ENCODE results near the gene TNNI3. TPM values are rescaled to one million over a fixed set of nuclear protein-coding genes. Genes with fewer than 3 reads are reported as not detected.
A peak's percentile ranks its signal among the peaks of the same experiment; 100 is the strongest.
"Not testable (repeated sequence)": the region's sequence is repeated elsewhere in the genome, so short reads cannot be mapped to it uniquely, and the experiment has no call there.

Gene TNNI3
- total RNA-seq, 1 experiment from 2014 or later = 15.0 TPM

DNA sequence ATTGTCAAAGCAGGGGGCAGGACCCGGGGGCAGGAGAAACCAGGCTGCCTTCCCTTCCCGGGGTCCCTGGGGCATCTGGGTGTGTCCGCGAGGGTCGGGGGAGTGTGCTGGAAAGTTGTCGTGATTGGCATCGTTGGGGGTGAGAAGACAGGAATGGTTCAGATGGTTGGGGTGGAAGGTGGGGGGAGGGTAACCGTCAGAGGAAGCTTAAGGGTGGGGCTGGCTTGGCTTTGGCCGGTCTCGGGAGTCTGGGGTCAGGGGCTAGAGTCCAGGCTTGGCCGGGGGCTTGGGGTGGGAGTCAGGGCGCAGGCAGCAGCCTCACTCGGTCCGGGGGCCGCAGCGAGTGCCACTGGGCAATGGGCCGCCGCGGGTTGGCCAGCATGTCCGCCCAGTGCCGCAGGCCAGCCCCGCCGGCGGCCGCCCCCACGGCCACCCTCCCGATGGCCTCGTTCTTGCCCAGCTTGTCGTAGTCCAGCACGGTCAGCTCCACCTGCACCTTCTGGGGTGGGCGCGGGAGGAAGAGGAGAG, 15.7 kb upstream of the TNNI3 start (continued):
- TF ChIP-seq TEAD1 (CRISPR knock-in tag; IDR thresholded peaks at IDR 0.05) = no peak
- TF ChIP-seq, protein P1, sequence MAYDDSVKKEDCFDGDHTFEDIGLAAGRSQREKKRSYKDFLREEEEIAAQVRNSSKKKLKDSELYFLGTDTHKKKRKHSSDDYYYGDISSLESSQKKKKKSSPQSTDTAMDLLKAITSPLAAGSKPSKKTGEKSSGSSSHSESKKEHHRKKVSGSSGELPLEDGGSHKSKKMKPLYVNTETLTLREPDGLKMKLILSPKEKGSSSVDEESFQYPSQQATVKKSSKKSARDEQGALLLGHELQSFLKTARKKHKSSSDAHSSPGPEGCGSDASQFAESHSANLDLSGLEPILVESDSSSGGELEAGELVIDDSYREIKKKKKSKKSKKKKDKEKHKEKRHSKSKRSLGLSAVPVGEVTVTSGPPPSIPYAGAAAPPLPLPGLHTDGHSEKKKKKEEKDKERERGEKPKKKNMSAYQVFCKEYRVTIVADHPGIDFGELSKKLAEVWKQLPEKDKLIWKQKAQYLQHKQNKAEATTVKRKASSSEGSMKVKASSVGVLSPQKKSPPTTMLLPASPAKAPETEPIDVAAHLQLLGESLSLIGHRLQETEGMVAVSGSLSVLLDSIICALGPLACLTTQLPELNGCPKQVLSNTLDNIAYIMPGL (CRISPR knock-in tag; IDR thresholded peaks at IDR 0.05) = no peak
- TF ChIP-seq, protein P2, sequence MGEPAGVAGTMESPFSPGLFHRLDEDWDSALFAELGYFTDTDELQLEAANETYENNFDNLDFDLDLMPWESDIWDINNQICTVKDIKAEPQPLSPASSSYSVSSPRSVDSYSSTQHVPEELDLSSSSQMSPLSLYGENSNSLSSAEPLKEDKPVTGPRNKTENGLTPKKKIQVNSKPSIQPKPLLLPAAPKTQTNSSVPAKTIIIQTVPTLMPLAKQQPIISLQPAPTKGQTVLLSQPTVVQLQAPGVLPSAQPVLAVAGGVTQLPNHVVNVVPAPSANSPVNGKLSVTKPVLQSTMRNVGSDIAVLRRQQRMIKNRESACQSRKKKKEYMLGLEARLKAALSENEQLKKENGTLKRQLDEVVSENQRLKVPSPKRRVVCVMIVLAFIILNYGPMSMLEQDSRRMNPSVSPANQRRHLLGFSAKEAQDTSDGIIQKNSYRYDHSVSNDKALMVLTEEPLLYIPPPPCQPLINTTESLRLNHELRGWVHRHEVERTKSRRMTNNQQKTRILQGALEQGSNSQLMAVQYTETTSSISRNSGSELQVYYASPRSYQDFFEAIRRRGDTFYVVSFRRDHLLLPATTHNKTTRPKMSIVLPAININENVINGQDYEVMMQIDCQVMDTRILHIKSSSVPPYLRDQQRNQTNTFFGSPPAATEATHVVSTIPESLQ (CRISPR knock-in tag; IDR thresholded peaks at IDR 0.05) = no peak
- no peak for TF ChIP-seq ZNF396 (CRISPR knock-in tag; IDR thresholded peaks at IDR 0.05; ENCODE audit: borderline replicate concordance)
- TF ChIP-seq, protein P3, sequence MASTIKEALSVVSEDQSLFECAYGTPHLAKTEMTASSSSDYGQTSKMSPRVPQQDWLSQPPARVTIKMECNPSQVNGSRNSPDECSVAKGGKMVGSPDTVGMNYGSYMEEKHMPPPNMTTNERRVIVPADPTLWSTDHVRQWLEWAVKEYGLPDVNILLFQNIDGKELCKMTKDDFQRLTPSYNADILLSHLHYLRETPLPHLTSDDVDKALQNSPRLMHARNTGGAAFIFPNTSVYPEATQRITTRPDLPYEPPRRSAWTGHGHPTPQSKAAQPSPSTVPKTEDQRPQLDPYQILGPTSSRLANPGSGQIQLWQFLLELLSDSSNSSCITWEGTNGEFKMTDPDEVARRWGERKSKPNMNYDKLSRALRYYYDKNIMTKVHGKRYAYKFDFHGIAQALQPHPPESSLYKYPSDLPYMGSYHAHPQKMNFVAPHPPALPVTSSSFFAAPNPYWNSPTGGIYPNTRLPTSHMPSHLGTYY (CRISPR knock-in tag; IDR thresholded peaks at IDR 0.05) = no peak
- no peak for TF ChIP-seq SMAD3 (CRISPR knock-in tag; IDR thresholded peaks at IDR 0.05; ENCODE audit: borderline replicate concordance)
- no peak for TF ChIP-seq ZBTB21 (CRISPR knock-in tag; IDR thresholded peaks at IDR 0.05; ENCODE audit: borderline replicate concordance)
- no peak for TF ChIP-seq ZNF317 (CRISPR knock-in tag; IDR thresholded peaks at IDR 0.05; ENCODE audit: borderline replicate concordance, low read depth)
- TF ChIP-seq ZNF219 (CRISPR knock-in tag; IDR thresholded peaks at IDR 0.05; ENCODE audit: borderline replicate concordance) = no peak
- TF ChIP-seq, protein P4, sequence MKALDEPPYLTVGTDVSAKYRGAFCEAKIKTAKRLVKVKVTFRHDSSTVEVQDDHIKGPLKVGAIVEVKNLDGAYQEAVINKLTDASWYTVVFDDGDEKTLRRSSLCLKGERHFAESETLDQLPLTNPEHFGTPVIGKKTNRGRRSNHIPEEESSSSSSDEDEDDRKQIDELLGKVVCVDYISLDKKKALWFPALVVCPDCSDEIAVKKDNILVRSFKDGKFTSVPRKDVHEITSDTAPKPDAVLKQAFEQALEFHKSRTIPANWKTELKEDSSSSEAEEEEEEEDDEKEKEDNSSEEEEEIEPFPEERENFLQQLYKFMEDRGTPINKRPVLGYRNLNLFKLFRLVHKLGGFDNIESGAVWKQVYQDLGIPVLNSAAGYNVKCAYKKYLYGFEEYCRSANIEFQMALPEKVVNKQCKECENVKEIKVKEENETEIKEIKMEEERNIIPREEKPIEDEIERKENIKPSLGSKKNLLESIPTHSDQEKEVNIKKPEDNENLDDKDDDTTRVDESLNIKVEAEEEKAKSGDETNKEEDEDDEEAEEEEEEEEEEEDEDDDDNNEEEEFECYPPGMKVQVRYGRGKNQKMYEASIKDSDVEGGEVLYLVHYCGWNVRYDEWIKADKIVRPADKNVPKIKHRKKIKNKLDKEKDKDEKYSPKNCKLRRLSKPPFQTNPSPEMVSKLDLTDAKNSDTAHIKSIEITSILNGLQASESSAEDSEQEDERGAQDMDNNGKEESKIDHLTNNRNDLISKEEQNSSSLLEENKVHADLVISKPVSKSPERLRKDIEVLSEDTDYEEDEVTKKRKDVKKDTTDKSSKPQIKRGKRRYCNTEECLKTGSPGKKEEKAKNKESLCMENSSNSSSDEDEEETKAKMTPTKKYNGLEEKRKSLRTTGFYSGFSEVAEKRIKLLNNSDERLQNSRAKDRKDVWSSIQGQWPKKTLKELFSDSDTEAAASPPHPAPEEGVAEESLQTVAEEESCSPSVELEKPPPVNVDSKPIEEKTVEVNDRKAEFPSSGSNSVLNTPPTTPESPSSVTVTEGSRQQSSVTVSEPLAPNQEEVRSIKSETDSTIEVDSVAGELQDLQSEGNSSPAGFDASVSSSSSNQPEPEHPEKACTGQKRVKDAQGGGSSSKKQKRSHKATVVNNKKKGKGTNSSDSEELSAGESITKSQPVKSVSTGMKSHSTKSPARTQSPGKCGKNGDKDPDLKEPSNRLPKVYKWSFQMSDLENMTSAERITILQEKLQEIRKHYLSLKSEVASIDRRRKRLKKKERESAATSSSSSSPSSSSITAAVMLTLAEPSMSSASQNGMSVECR (CRISPR knock-in tag; IDR thresholded peaks at IDR 0.05; ENCODE audit: borderline replicate concordance) = no peak
- no peak for TF ChIP-seq ZNF232 (CRISPR knock-in tag; IDR thresholded peaks at IDR 0.05)

DNA sequence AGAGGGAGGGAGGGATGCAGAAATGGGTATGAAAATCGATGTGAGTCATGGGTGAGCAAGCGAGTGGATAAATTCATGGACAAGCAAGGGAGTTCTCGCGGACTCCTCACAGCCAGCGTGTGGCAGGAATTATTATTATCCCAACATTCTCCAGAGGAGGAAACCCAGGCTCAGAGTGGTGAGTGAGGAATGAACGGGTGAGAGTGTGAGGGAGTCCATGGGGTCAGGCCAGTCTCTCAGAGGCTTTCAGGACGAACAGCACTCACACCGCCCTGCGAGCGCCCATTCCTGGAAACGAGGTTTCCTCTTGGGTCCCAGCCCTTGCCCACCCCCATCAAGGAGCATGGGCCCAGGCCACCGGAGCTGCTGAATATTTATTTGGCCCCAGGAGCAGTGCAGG, 15.2 kb upstream of the TNNI3 start:
- Mint-ChIP-seq H3K9me3 (no peaks in the 10 kb centered on the region), H3K4me1 (peaks cover 24% of the 10 kb centered on the region), H3K27ac (no peak overlapping the region), H3K4me3 (peak overlapping the region; percentile 80), H3K27me3 (ENCODE audit: low read depth) (peaks cover 91% of the 10 kb centered on the region), H3K36me3 (no peaks in the 10 kb centered on the region)
- CTCF ChIA-PET = interaction anchor here (1.0 to 3.6 kb wide), 3 partner anchors 13 to 331 kb away, joined by 4 to 23 read pairs (median 21); no protein-coding TSS in a partner anchor
- POLR2A ChIA-PET = no interaction called here
- no peak for DNase-seq (ENCODE audit: low spot score)
- ATAC-seq = no peak
- no peak for TF ChIP-seq TCF7 (CRISPR knock-in tag; IDR thresholded peaks at IDR 0.05; ENCODE audit: low read depth)
- TF ChIP-seq, protein P5, sequence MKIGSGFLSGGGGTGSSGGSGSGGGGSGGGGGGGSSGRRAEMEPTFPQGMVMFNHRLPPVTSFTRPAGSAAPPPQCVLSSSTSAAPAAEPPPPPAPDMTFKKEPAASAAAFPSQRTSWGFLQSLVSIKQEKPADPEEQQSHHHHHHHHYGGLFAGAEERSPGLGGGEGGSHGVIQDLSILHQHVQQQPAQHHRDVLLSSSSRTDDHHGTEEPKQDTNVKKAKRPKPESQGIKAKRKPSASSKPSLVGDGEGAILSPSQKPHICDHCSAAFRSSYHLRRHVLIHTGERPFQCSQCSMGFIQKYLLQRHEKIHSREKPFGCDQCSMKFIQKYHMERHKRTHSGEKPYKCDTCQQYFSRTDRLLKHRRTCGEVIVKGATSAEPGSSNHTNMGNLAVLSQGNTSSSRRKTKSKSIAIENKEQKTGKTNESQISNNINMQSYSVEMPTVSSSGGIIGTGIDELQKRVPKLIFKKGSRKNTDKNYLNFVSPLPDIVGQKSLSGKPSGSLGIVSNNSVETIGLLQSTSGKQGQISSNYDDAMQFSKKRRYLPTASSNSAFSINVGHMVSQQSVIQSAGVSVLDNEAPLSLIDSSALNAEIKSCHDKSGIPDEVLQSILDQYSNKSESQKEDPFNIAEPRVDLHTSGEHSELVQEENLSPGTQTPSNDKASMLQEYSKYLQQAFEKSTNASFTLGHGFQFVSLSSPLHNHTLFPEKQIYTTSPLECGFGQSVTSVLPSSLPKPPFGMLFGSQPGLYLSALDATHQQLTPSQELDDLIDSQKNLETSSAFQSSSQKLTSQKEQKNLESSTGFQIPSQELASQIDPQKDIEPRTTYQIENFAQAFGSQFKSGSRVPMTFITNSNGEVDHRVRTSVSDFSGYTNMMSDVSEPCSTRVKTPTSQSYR (CRISPR knock-in tag; IDR thresholded peaks at IDR 0.05) = no peak
- no peak for TF ChIP-seq HMGA2 (CRISPR knock-in tag; IDR thresholded peaks at IDR 0.05)
- TF ChIP-seq, protein P6, sequence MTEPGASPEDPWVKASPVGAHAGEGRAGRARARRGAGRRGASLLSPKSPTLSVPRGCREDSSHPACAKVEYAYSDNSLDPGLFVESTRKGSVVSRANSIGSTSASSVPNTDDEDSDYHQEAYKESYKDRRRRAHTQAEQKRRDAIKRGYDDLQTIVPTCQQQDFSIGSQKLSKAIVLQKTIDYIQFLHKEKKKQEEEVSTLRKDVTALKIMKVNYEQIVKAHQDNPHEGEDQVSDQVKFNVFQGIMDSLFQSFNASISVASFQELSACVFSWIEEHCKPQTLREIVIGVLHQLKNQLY (CRISPR knock-in tag; IDR thresholded peaks at IDR 0.05) = no peak
- TF ChIP-seq, protein P7, sequence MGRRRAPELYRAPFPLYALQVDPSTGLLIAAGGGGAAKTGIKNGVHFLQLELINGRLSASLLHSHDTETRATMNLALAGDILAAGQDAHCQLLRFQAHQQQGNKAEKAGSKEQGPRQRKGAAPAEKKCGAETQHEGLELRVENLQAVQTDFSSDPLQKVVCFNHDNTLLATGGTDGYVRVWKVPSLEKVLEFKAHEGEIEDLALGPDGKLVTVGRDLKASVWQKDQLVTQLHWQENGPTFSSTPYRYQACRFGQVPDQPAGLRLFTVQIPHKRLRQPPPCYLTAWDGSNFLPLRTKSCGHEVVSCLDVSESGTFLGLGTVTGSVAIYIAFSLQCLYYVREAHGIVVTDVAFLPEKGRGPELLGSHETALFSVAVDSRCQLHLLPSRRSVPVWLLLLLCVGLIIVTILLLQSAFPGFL (CRISPR knock-in tag; IDR thresholded peaks at IDR 0.05; ENCODE audit: borderline replicate concordance) = no peak
- TF ChIP-seq EMX1 (CRISPR knock-in tag; IDR thresholded peaks at IDR 0.05) = no peak
- TF ChIP-seq GABPB1 (CRISPR knock-in tag; IDR thresholded peaks at IDR 0.05) = no peak
- TF ChIP-seq NFATC4 (CRISPR knock-in tag; IDR thresholded peaks at IDR 0.05) = no peak

DNA sequence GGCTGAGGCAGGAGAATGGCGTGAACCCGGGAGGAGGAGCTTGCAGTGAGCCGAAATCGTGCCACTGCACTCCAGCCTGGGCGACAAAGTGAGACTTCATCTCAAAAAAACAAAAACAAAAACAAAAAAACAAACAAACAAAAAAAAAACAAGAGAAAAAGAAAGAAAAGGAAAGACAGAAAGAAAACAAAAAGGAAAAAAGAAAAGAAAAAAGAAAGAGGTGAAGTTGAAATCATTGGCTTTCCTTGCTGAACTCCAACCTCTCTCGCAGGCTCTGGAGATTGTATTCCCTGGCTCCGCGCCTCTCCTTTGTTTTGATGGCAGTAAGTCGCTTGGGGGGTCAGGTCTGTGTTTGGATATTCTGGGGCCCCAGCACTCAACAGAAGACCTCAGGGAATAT, 14.8 kb upstream of the TNNI3 start:
- peak overlapping the region; percentile 80 for H3K4me3 Mint-ChIP-seq
- DNase-seq (ENCODE audit: low spot score); H3K36me3 Mint-ChIP-seq; POLR2A ChIA-PET; ATAC-seq; H3K27ac Mint-ChIP-seq; H3K9me3 Mint-ChIP-seq: not testable (repeated sequence)
- H3K4me1 Mint-ChIP-seq = peaks cover 24% of the 10 kb centered on the region
- peaks cover 91% of the 10 kb centered on the region for H3K27me3 Mint-ChIP-seq (ENCODE audit: low read depth)
- CTCF ChIA-PET = interaction anchor here (3.6 kb wide), 1 partner anchor 12 kb away, joined by 23 read pairs; no protein-coding TSS in a partner anchor

All from WTC11 (cell line).